HAP-1 (cell line): ENCODE measurements around the gene WDR26.
"Not testable (repeated sequence)": the region's sequence is repeated elsewhere in the genome, so short reads cannot be mapped to it uniquely, and the experiment has no call there.

Experiments used
- DNase-seq, 2 experiments: peaks; one replicate each; pipeline ENCODE4 v3.0.0-alpha.2; 2016 to 2020; ENCODE audit warnings: low spot score in 2 of 2
- H3K27me3 ChIP-seq: fragments of 250-450 bp; sonication (Bioruptor Pico); 2 replicates; pipeline ENCODE4 v1.5.1; 2020; ENCODE audit warnings: low read depth, mild to moderate bottlenecking, moderate library complexity
- H3K36me3 ChIP-seq: fragments of 250-450 bp; sonication (Bioruptor Pico); replicated peaks from 2 replicates; pipeline ENCODE4 v1.5.1; 2020; ENCODE audit warnings: mild to moderate bottlenecking
- H3K4me1 ChIP-seq: fragments of 250-450 bp; sonication (Bioruptor Pico); 2 replicates; pipeline ENCODE4 v1.5.1; 2020; ENCODE audit warnings: mild to moderate bottlenecking
- H3K4me3 ChIP-seq: fragments of 250-450 bp; sonication (Bioruptor Pico); 2 replicates; pipeline ENCODE4 v1.5.1; 2020; ENCODE audit warnings: mild to moderate bottlenecking, moderate library complexity
- H3K9me3 ChIP-seq: fragments of 250-450 bp; sonication (Bioruptor Pico); 2 replicates; pipeline ENCODE4 v1.5.1; 2020; ENCODE audit warnings: mild to moderate bottlenecking, moderate library complexity
- in situ Hi-C: fragments of 300-500 bp; cut with MboI; formaldehyde crosslinking; loops from 3 replicates; pipeline ENCODE4 v1.14.3; 2020; ENCODE audit warnings: low sequenced_read_pairs, inconsistent platforms, mixed read lengths

WDR26 gene

DNA sequence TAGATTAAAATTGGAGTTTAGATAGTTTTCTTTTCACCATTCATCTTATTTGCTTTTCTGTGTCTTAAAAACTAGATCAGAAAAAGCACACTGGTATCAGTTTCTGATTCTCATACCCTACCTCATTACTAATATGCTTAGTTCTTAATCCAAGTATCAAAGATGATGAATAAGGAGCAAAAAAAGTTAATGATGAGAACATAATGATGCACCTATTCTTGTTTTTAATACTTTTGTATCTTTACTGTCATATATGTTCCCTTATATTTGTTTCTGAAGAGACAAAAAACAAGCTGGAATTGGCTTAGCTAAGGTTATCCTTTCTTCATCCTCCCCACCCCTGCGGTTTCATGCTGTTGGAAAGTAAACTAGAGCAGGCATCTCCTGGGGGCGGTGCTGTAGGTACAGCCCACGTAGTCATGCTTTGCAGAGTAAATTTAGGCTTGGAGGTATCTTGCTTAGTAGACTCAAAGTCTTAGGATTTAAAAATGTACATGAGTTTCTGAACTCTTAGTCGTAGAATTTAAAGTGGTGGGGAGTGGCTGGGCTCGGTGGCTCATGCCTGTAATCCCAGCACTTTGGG, 61.5 kb downstream of the WDR26 start:
- in situ Hi-C loops = no loop called here
- Histone ChIP-seq H3K4me1 (peaks cover 3% of the 10 kb centered on the region; the same call in 1 of the 2 replicates), H3K36me3 (peaks cover 70% of the 10 kb centered on the region), H3K9me3 (no peaks in the 10 kb centered on the region), H3K27me3 (no peaks in the 10 kb centered on the region), H3K4me3 (no peak overlapping the region)
- no peak for DNase-seq

DNA sequence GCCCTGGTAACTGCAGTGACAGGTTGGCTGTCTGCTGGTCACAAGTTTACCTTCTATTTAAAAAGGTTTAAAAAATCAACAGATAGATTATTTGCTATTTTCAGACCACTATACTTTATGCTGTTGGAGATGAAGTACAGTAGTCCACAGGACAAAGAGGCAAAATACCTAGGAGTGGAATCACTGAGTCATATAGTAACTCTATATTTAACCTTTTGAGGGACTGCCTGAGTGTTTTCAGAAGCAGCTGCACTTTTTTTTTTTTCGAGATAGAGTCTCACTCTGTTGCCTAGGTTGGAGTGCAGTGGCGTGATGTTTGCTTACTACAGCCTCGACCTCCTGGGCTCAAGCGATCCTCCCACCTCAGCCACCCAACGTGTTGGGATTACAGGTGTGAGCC, 66.2 kb downstream of the WDR26 start:
- Histone ChIP-seq H3K9me3 (no peaks in the 10 kb centered on the region), H3K4me3 (no peak overlapping the region), H3K27me3 (no peaks in the 10 kb centered on the region), H3K4me1 (peaks cover 10% of the 10 kb centered on the region; the same call in 1 of the 2 replicates), H3K36me3 (peaks cover 55% of the 10 kb centered on the region)
- in situ Hi-C loops = no loop called here
- DNase-seq = peak in 1 of 2 experiments; percentile 1

DNA sequence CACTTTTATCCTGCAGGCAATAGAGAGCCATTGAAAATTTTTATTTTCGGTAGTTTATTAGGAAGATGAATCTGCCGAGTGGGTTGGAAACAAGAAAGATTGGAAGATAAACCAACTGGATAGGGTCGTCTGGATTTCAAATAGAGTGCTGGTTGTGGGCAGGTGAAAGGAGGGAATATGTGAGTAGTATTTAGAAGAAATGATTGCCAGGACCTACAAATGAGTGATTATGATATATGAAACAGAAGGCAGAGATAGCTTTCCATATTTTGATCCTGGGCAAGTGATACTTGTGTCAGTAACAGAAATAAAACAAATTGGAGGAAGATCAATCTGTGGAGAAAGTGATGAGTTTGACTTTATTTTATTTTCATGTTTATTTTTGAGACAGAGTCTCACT, 75.4 kb downstream of the WDR26 start:
- in situ Hi-C loops = no loop called here
- Histone ChIP-seq H3K36me3 (peaks cover 5% of the 10 kb centered on the region), H3K27me3 (no peaks in the 10 kb centered on the region), H3K9me3 (no peaks in the 10 kb centered on the region), H3K4me1 (peaks cover 18% of the 10 kb centered on the region), H3K4me3 (no peak overlapping the region; the same call in 1 of the 2 replicates)
- no peak for DNase-seq

DNA sequence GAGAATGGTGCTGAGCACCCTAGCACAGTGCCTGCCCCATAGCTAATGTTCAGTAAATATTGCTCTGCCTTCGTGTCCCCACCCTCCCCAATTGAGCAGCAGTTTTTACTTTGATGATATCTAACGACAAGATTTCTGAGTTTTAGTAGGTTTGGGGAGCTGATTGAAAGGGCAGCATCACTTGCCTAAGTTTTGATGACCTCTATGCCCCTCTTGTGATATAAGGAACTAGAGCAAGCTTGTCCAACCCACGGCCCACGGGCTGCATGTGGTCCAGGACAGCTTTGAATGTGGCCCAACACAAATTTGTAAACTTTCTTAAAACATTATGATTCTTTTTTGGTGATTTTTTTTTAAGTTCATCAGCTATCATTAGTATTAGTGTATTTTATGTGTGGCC, 76.4 kb downstream of the WDR26 start:
- no peaks in the 10 kb centered on the region for H3K9me3 ChIP-seq
- no peak for DNase-seq
- H3K4me3 ChIP-seq = peak overlapping the region; percentile 81
- no peaks in the 10 kb centered on the region for H3K27me3 ChIP-seq
- in situ Hi-C loops = no loop called here
- H3K4me1 ChIP-seq = peaks cover 18% of the 10 kb centered on the region
- peaks cover 5% of the 10 kb centered on the region for H3K36me3 ChIP-seq

DNA sequence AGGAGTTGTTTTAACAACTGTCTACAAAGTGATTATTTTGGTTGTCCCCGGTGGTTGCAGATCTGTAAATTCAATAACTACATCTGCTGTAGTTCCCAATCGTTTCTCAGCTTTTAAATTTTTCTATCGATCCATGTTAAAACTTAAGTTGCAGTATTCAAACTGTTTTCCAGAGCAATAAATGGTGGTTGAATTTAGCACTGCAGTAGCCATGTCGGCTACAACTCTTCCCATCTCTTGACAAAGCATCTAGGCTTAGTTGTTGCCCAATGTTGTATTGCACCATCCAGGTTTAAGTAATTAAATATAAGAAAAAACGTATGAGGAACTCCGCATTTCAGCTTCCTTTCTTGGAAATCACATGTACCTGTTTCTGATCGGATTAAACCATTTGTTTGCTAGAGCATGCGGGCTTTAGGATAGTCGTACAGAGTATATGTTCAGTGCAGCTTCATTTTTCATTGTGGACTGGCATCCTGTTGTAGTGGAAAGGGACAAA, 76.9 kb downstream of the WDR26 start:
- H3K4me3 ChIP-seq = peak overlapping the region; percentile 81
- H3K4me1 ChIP-seq = peaks cover 18% of the 10 kb centered on the region
- in situ Hi-C loops = no loop called here
- no peaks in the 10 kb centered on the region for H3K9me3 ChIP-seq
- H3K36me3 ChIP-seq = peaks cover 5% of the 10 kb centered on the region
- no peak for DNase-seq
- H3K27me3 ChIP-seq = no peaks in the 10 kb centered on the region

DNA sequence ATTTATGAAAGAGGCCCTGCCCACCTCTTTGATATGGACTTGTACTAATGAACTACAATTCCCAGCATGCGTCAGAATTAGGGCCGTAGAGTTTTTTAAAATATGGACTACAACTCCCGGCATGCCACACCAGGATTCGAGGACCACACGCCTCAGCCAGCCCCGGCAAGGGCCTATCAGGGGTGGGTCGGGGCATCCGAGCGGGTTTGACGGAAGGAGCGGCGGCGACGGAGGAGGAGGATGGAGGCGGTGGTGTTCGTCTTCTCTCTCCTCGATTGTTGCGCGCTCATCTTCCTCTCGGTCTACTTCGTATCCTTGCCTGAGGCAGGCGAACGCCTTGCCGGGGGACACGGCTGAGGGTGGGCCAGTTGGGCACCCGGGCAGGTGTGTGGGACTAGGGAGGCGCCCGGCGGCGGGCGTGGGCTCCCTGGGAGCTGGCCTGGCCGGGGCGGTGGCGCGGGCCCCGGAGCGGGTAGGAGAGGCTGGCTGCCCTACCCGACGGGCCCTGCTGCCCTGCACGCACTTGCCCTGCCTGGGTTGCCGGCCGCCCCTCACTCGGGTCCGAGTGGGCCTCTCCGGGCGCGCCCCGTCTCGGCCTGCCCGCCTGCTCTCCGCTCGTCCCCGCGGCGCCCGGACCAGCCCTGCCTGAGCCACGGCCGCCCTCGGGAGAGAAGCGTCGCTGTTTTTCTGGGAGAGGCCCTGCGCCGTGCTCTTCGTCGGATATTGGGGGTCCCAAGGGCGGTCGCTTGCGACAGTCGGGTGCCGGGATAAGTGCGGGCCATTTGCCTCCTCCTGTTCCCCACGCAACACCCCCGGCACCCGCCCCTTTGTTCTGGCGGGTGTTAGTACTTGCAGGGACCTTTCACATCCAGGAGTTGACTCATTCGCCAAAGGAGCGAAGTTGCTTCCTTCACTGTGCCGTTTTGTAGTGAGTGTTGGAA, 77.6 kb downstream of the WDR26 start, which contains the start of gene CNIH4:
Gene CNIH4, plus strand, starts transcription at position 195 of the 941 bp plus-strand sequence. Its CDS starts 46 bp downstream, at position 241.
- Histone ChIP-seq H3K36me3 (peaks cover 5% of the 10 kb centered on the region), H3K4me1 (peaks cover 18% of the 10 kb centered on the region), H3K4me3 (peak within 1 kb of the TSS; percentile 81), H3K9me3 (no peaks in the 10 kb centered on the region), H3K27me3 (no peaks in the 10 kb centered on the region)
- in situ Hi-C loops = no loop called here
- DNase-seq = peak; percentile 94 to 96

DNA sequence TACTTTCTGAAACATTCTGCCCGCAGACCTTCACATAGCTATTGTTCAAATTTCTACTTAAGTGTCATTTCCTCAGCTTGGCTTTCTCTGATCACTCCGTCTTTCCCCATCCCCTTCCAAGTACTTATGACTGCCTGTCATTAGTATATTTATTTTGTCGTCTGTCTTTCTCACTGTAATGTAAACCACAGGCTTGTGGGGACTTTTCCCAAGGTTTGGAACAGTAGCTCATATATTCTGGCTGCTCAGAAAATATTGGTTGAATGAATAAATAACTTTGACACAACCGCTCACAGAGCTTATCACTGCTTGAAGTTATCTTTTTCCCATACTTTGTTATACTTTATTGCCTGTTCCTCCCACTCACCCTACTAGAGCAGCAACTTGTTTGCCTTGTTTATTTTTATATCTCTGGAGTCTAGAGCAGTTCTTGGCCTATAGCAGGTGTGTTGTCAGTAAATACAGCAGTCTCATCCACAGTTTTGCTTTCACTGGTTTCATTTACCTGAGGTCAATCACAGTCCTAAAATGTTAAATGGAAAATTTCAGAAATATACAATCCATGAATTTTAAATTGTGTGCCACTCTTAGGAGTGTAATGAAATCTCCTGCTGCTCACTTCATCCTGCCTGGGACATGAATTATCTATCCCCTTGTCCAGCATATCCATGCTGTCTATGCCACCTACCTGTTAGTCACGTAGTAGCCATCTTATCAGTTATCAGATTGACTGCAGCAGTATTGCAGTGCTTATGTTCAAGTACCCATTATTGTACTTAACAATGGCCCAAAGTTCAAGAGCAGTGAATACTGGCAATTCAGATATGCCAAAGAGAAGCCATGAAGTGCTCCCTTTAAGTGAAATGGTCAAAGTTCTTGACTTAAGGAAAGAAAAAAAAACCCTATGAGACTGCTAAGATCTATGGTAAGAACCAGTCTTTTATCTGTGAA, 80.3 kb downstream of the WDR26 start:
- DNase-seq = no peak
- Histone ChIP-seq H3K9me3 (no peaks in the 10 kb centered on the region), H3K4me3 (no peak overlapping the region), H3K36me3 (no peaks in the 10 kb centered on the region), H3K4me1 (peaks cover 15% of the 10 kb centered on the region), H3K27me3 (no peaks in the 10 kb centered on the region)
- in situ Hi-C loops = no loop called here

- in situ Hi-C loops, H3K4me3 ChIP-seq: not testable (repeated sequence)
Measured at GRCh38 chr1:224352436-224353085, 82.0 kb downstream of the WDR26 start.

GRCh38 chr1:224349716-224350115, 84.9 kb downstream of the WDR26 start:
- not testable (repeated sequence) for DNase-seq, H3K9me3 ChIP-seq, H3K36me3 ChIP-seq, H3K4me3 ChIP-seq, H3K4me1 ChIP-seq, H3K27me3 ChIP-seq
- in situ Hi-C loops = loop anchor here (25.0 kb wide), 1 partner anchor 537 kb away; no protein-coding TSS in a partner anchor

More at GRCh38 chr1:224352436-224353085, 82.0 kb downstream of the WDR26 start:
- H3K4me1 ChIP-seq, H3K36me3 ChIP-seq, H3K9me3 ChIP-seq, H3K27me3 ChIP-seq, DNase-seq: not testable (repeated sequence)

- H3K9me3 ChIP-seq = peaks cover 20% of the 10 kb centered on the region
- no peak overlapping the region for H3K4me3 ChIP-seq
- no peak for DNase-seq
- in situ Hi-C loops = loop anchor here (25.0 kb wide), 1 partner anchor 536 kb away; no protein-coding TSS in a partner anchor
- H3K4me1 ChIP-seq = no peaks in the 10 kb centered on the region
- H3K27me3 ChIP-seq = no peaks in the 10 kb centered on the region
- no peaks in the 10 kb centered on the region; the same call in 1 of the 2 replicates for H3K36me3 ChIP-seq
Measured at GRCh38 chr1:224348137-224348536, 86.5 kb downstream of the WDR26 start.

- no peak for DNase-seq
- in situ Hi-C loops = loop anchor here (25.0 kb wide), 1 partner anchor 531 kb away; no protein-coding TSS in a partner anchor
- Histone ChIP-seq H3K27me3 (no peaks in the 10 kb centered on the region), H3K4me3 (no peak overlapping the region), H3K9me3 (peaks cover 20% of the 10 kb centered on the region), H3K4me1 (peaks cover 18% of the 10 kb centered on the region), H3K36me3 (no peaks in the 10 kb centered on the region; the same call in 1 of the 2 replicates)
Measured at GRCh38 chr1:224343679-224344078, 90.9 kb downstream of the WDR26 start.

- peaks cover 17% of the 10 kb centered on the region for H3K9me3 ChIP-seq
- H3K27me3 ChIP-seq, H3K36me3 ChIP-seq: not testable (repeated sequence)
- in situ Hi-C loops = loop anchor here (25.0 kb wide), 1 partner anchor 528 kb away; no protein-coding TSS in a partner anchor
- H3K4me1 ChIP-seq = peaks cover 20% of the 10 kb centered on the region
- peak; percentile 52 to 75 for DNase-seq
- H3K4me3 ChIP-seq = peak overlapping the region; percentile 36
Measured at GRCh38 chr1:224340453-224341384, 93.9 kb downstream of the WDR26 start.
